ENCODE measurements around the gene KREMEN1. TPM values are rescaled to one million over a fixed set of nuclear protein-coding genes. Genes with fewer than 3 reads are reported as not detected.

The KREMEN1 gene
- total and polyA plus RNA-seq, 2 experiments from 2014 or later: 1.8 to 3.8 TPM

GRCh38 chr22:29125844-29126243, 53.0 kb downstream of the KREMEN1 start (continued):
- no peak for TF ChIP-seq REST (IDR thresholded peaks at IDR 0.05; ENCODE audit: unreplicated experiment)
- TF ChIP-seq ZNF331 (CRISPR knock-in tag; IDR thresholded peaks at IDR 0.05; ENCODE audit: low read depth): no peak

- no peaks in the 10 kb centered on the region for H3K27me3 ChIP-seq (ENCODE audit: insufficient read depth)
- no peaks in the 10 kb centered on the region; the same call in 1 of the 2 replicates for H3F3A ChIP-seq (replicated peaks; ENCODE audit: low read depth)
- no peak overlapping the region for H3K27ac Mint-ChIP-seq
- ATAC-seq: no peak
- DNase-seq (ENCODE audit: low spot score): no peak
- H4K20me1 ChIP-seq (replicated peaks; ENCODE audit: insufficient read depth): no peaks in the 10 kb centered on the region
- H3K36me3 Mint-ChIP-seq (ENCODE audit: low read depth): no peaks in the 10 kb centered on the region
- H3K79me2 ChIP-seq (replicated peaks; ENCODE audit: insufficient read depth): no peaks in the 10 kb centered on the region
- H3K9me2 ChIP-seq (ENCODE audit: insufficient read depth): no peaks in the 10 kb centered on the region
- no peak overlapping the region for H2AFZ ChIP-seq
- H3K4me1 ChIP-seq (ENCODE audit: insufficient read depth): no peaks in the 10 kb centered on the region
- H3K4me2 ChIP-seq: no peak overlapping the region
- no peak overlapping the region for H3K4me3 ChIP-seq
- H3K27me3 Mint-ChIP-seq (ENCODE audit: insufficient read depth, low read depth, poor library complexity): no peaks in the 10 kb centered on the region
- H3K4me3 Mint-ChIP-seq: no peak overlapping the region
- H3K36me3 ChIP-seq (ENCODE audit: insufficient read depth): no peaks in the 10 kb centered on the region
- H3K4me1 Mint-ChIP-seq: no peaks in the 10 kb centered on the region
- H3K27ac ChIP-seq (ENCODE audit: low read depth): no peak overlapping the region
- no peaks in the 10 kb centered on the region for H3K9me3 Mint-ChIP-seq
- no peak for TF ChIP-seq CTCF (conservative IDR thresholded peaks at IDR 0.05; ENCODE audit: low read depth in 2 of 2)
- TF ChIP-seq ZNF114 (CRISPR knock-in tag; IDR thresholded peaks at IDR 0.05): no peak
- no peak for TF ChIP-seq JUNB (IDR thresholded peaks at IDR 0.05; ENCODE audit: unreplicated experiment)
- TF ChIP-seq STAT1 (IDR thresholded peaks at IDR 0.05; ENCODE audit: unreplicated experiment): no peak
- no peak for TF ChIP-seq CREB1 (CRISPR knock-in tag; IDR thresholded peaks at IDR 0.05; ENCODE audit: low read depth)
- no peak for TF ChIP-seq NANOG (IDR thresholded peaks at IDR 0.05; ENCODE audit: borderline replicate concordance)
- TF ChIP-seq POLR2AphosphoS5 (IDR thresholded peaks at IDR 0.05; ENCODE audit: low read depth): no peak
- TF ChIP-seq EZH2phosphoT487 (IDR thresholded peaks at IDR 0.05; ENCODE audit: unreplicated experiment): no peak
- TF ChIP-seq REST (IDR thresholded peaks at IDR 0.05; ENCODE audit: unreplicated experiment): no peak
- TF ChIP-seq ETS1 (IDR thresholded peaks at IDR 0.05): no peak
- TF ChIP-seq ZNF331 (CRISPR knock-in tag; IDR thresholded peaks at IDR 0.05; ENCODE audit: low read depth): no peak
- TF ChIP-seq EZH2 (IDR thresholded peaks at IDR 0.05; ENCODE audit: low read depth, unreplicated experiment): no peak
Observed at GRCh38 chr22:29126670-29127395, 54.0 kb downstream of the KREMEN1 start.
